GM19455 (cell line): ENCODE measurements around the gene MAD2L1.

Experiments
- ATAC-seq: cut with Tn5 transposase; IDR thresholded peaks from one replicate; pipeline ENCODE4 v1.9.1; 2021; ENCODE audit not compliant: unreplicated experiment

MAD2L1 gene

DNA sequence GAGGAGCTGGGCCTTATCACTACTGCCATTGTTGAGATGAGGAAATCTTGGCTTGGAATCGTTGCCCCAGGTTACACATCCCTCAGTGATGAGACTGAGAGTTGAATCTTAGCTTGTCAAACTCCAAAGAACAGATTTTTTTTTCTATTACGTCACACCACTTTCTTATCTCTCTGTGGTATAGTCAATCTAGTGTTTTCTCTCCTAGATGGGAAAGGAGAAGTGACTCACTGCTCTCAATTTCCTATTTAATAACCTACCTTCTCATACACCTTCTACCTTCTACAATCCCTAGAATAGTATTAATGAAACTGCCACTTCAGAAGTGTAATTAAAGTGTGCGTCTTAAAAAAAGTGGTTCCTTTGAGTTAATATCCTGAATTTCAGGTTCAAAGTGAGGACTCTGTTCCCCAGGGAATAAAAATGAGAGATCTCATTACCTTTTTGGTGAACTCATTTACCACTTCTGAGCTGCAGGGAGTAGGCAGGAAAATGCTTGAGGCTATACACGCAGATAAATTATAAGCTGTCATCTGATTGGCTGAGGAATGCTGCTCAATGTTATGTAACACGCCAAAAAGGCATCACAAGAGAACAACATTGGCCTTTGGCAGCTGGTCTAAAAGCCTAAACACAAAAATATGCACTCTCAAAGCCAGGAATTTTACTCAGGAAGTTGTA is 59.3 kb downstream of the MAD2L1 start:
- ATAC-seq = no peak
